Activated T-helper 2 cell treated with anti-CD3 and anti-CD28 coated beads, Interferon-gamma antibody, Interleukin-2, Interleukin-4, amounts not matched to agents 10 μg/mL and 5 μg/mL and 100 μg/mL, durations not matched to agents 14 hours and 24 hours and 36 hours (primary cell): Measurements from ENCODE around the gene RAP2B. TPM values are rescaled to one million over a fixed set of nuclear protein-coding genes. Genes with fewer than 3 reads are reported as not detected.
"Not testable (repeated sequence)": the region's sequence is repeated elsewhere in the genome, so short reads cannot be mapped to it uniquely, and the experiment has no call there.

Source experiments
- DNase-seq: peaks from one replicate; pipeline ENCODE4 v3.0.0; 2021; ENCODE audit warnings: low spot score
- H3K27ac Mint-ChIP-seq: one replicate; pipeline ENCODE4 v1.8.0; 2021; ENCODE audit warnings: mixed read lengths
- H3K27me3 Mint-ChIP-seq: one replicate; pipeline ENCODE4 v1.8.0; 2021; ENCODE audit warnings: low read depth, mixed read lengths
- H3K36me3 Mint-ChIP-seq: one replicate; pipeline ENCODE4 v1.8.0; 2021; ENCODE audit warnings: low read depth, mixed read lengths
- H3K4me1 Mint-ChIP-seq: one replicate; pipeline ENCODE4 v1.8.0; 2021; ENCODE audit warnings: low read depth, mixed read lengths
- H3K4me3 Mint-ChIP-seq: one replicate; pipeline ENCODE4 v1.8.0; 2021; ENCODE audit warnings: low read depth, mild to moderate bottlenecking, moderate library complexity, mixed read lengths
- H3K9me3 Mint-ChIP-seq: one replicate; pipeline ENCODE4 v1.8.0; 2021; ENCODE audit warnings: mixed read lengths
- intact Hi-C: fragments of 100-400 bp; cut with micrococcal nuclease; formaldehyde crosslinking; loops from one replicate; pipeline ENCODE4 v1.15.1; 2023
- total RNA-seq: library from RNA; stranded (reverse); gene quantifications from 2 replicates; pipeline ENCODE4 v1.2.3, GENCODE V29; 2022

The RAP2B gene
- total RNA-seq: 13.7 and 14.0 TPM in 2 replicates

DNA sequence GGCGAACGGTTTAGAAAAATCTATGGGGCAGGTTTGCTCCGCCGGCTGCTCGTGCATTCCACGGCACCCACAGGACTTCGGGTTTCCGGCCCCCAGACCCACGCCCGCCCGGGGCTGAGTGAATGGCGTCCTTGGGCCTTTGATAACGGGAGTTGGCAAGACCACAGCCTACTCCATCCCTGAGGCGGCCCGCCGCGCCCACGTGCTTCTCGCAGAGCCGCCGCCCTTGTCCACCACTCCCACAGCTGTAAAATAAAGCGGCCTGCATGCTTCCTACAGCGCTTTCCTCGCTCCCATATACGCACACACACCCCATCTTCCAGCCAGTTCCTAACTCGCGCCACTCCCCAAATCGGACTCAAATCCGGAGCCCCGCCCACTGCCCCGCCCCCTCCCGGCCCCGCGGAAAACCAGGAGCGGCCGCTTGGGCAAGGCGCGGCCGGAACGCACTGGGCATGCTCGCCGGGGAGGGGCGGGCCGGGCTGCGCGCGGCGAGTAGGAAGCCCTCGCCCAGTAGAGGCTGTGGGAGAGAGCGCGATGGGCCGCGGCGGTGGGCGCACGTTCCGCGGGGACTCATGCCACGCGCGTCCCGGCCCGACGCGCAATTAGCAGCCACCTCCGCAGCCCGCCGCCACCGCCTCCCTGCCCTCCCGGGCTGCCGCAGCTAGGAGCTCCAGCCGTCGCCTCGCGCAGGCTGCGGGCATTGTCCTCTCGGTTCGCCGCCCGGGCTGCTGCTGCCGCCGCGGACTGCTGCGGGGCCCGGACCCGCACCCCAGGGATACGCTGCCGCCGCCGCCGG lies at the start of gene RAP2B:
RAP2B (plus strand) TSS at position 513 of the 799 bp plus-strand sequence. CDS start 468 bp downstream, outside the sequence.
- H3K9me3 Mint-ChIP-seq: no peaks in the 10 kb centered on the region
- intact Hi-C loops: loop anchor here (1.0 to 10.0 kb wide), 7 partner anchors 24 to 1957 kb away; partner anchors contain the start of genes GPR171 and MBNL1
- peak; percentile 89 for DNase-seq
- peak within 1 kb of the TSS; percentile 97 for H3K27ac Mint-ChIP-seq
- peak within 1 kb of the TSS; percentile 94 for H3K4me3 Mint-ChIP-seq
- H3K36me3 Mint-ChIP-seq: peaks cover 39% of the 10 kb centered on the region
- peaks cover 38% of the 10 kb centered on the region for H3K4me1 Mint-ChIP-seq
- no peaks in the 10 kb centered on the region for H3K27me3 Mint-ChIP-seq

DNA sequence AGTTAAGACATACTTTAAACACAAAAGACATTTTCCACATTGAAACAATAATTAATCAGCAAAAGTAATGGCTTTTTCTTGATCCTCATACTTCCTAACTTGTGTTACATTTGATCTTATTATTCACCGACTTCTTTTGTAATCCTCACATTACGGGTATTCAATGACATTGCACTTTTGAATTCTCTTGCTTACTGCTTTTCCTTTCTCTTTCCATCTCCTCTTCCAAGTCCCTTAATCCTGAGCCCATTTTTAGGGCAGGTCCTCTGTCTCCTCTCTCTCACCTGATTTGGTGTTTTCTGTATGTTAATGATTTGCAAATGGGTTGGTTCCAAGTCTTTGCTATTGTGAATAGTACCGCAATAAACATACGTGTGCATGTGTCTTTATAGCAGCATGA lies 48.5 kb upstream of the RAP2B start:
- Mint-ChIP-seq H3K4me3 (no peak overlapping the region), H3K9me3 (no peaks in the 10 kb centered on the region)

DNA sequence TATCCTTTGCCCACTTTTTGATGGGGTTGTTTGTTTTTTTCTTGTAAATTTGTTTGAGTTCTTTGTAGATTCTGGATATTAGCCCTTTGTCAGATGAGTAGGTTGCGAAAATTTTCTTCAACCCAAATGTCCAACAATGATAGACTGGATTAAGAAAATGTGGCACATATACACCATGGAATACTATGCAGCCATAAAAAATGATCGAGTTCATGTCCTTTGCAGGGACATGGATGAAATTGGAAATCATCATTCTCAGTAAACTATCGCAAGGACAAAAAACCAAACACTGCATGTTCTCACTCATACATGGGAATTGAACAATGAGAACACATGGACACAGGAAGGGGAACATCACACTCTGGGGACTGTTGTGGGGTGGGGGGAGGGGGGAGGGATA lies 47.8 kb upstream of the RAP2B start:
- H3K4me3 Mint-ChIP-seq, H3K4me1 Mint-ChIP-seq, H3K27me3 Mint-ChIP-seq, H3K27ac Mint-ChIP-seq, H3K9me3 Mint-ChIP-seq, intact Hi-C loops, DNase-seq, H3K36me3 Mint-ChIP-seq: not testable (repeated sequence)

More for the DNA sequence above, 48.5 kb upstream of the RAP2B start:
- Mint-ChIP-seq H3K4me1 (no peaks in the 10 kb centered on the region), H3K36me3 (no peaks in the 10 kb centered on the region), H3K27ac (no peak overlapping the region), H3K27me3 (no peaks in the 10 kb centered on the region)
- intact Hi-C loops: no loop called here
- no peak for DNase-seq

DNA sequence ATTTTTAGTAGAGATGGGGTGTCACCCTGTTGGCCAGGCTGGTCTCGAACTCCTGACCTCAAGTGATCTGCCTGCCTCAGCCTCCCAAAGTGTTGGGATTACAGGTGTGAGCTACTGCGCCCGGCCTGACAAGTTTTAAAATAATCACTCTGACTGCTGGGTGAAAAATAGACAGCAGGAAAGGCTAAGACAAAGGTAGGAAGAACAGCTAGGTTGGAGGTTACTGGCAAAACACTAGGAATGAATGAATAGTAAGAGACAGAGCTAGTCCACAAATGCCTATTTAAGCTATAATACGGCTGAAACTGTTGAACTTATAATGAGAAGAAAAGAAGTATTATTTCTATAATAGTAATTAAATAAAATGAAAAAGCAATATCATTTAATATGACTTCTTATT lies 46.7 kb upstream of the RAP2B start:
- Mint-ChIP-seq H3K27me3 (peaks cover 1% of the 10 kb centered on the region), H3K27ac (no peak overlapping the region), H3K9me3 (no peaks in the 10 kb centered on the region), H3K4me1 (no peaks in the 10 kb centered on the region), H3K36me3 (no peaks in the 10 kb centered on the region), H3K4me3 (no peak overlapping the region)
- intact Hi-C loops: no loop called here
- DNase-seq: no peak

DNA sequence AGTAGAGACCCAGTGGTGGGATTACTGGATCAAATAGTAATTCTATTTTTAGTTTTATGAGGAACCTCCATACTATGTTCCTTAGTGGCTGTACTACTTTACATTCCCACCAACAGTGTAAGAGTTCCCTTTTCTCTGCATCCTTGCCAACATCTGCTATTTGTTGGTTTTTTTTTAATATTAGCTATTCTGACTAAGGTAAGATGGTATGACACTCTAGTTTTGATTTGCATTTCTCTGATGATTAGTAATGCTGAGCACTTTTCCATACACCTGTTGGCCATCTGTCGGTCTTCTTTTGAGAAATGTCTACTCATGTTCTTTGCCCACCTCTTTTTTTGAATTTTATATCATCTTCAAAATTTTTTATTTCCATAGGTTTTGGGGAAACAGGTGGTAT lies 34.2 kb upstream of the RAP2B start:
- Mint-ChIP-seq H3K27me3 (peaks cover 8% of the 10 kb centered on the region), H3K36me3 (no peaks in the 10 kb centered on the region), H3K9me3 (no peaks in the 10 kb centered on the region), H3K4me3 (no peak overlapping the region), H3K4me1 (peaks cover 2% of the 10 kb centered on the region), H3K27ac (no peak overlapping the region)
- DNase-seq: no peak
- intact Hi-C loops: no loop called here

DNA sequence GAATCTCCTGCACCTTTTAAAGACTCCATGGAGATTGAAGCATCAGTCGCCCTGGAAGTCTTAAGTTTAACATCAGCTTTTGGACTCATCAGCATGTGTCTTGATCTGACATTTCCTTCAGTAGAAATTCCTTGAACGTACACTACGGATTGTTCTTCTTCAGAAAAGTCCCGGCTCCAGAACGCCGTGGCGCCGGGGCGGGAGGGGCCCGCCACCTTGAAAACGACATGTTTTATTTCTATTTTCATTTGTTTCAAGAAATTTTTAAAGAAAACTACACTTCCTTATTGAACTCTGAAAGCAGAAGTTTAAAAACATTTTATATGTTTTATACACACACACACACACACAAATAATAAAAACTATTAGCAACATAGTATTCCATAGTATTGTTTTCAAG lies 32.6 kb upstream of the RAP2B start:
- intact Hi-C loops: no loop called here
- no peak overlapping the region for H3K4me3 Mint-ChIP-seq
- H3K27ac Mint-ChIP-seq: no peak overlapping the region
- no peaks in the 10 kb centered on the region for H3K36me3 Mint-ChIP-seq
- H3K4me1 Mint-ChIP-seq: peaks cover 2% of the 10 kb centered on the region
- DNase-seq: no peak
- H3K27me3 Mint-ChIP-seq: peaks cover 5% of the 10 kb centered on the region
- H3K9me3 Mint-ChIP-seq: no peaks in the 10 kb centered on the region

DNA sequence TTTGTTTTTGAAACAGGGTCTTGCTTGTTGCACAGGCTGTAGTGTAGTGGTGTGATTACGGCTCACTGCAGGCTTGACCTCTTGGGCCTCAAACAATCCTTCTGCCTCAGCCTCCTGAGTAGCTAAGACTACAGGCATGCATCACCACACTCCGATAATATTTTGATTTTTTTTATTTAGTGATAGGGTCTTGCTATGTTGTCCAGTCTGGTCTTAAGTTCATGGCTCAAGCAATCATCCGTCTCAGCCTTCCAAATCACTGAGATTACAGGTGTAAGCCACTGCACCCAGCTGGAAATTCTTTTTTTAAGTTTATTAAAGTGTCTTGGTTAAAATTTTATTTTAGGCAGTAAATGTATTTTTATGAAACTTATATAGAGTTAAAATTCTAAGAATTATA lies 32.2 kb upstream of the RAP2B start:
- Mint-ChIP-seq H3K27me3 (peaks cover 5% of the 10 kb centered on the region), H3K4me3 (no peak overlapping the region), H3K36me3 (no peaks in the 10 kb centered on the region), H3K9me3 (no peaks in the 10 kb centered on the region), H3K4me1 (peaks cover 2% of the 10 kb centered on the region), H3K27ac (no peak overlapping the region)
- no peak for DNase-seq
- intact Hi-C loops: no loop called here

DNA sequence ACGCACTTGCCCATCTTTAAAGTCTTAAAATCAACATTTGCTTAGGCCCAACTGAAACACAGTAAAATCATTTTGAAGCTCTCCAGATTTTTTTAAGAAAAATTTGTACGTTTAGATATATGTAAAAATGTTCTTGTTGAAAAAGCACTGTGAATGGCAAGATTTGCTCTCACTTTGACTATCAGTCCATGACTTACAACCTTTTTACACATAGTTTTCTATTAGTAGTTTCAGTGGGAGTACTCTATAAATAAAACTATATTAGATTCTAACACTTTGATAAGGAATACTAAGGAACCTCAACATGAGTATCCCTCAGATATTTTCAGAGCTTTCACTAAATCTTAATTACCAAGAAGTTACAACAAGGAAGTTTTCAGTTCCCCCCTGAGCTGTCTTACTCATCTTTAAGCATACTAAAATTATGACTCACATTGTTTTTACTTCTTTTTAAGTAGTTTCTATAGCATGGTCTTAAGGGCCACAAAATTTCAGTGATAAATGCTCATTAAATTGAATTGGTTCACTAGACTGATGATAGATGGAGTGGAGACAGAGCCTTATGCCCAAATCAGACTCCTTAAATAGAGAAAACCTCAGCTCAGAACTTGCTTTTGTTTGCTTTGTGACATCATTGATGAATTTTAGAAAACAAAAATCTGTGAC lies 31.6 kb upstream of the RAP2B start:
- H3K4me3 Mint-ChIP-seq: no peak overlapping the region
- no peak overlapping the region for H3K27ac Mint-ChIP-seq
- H3K9me3 Mint-ChIP-seq: no peaks in the 10 kb centered on the region
- intact Hi-C loops: no loop called here
- no peak for DNase-seq
- H3K27me3 Mint-ChIP-seq: peaks cover 5% of the 10 kb centered on the region
- peaks cover 2% of the 10 kb centered on the region for H3K4me1 Mint-ChIP-seq
- no peaks in the 10 kb centered on the region for H3K36me3 Mint-ChIP-seq

DNA sequence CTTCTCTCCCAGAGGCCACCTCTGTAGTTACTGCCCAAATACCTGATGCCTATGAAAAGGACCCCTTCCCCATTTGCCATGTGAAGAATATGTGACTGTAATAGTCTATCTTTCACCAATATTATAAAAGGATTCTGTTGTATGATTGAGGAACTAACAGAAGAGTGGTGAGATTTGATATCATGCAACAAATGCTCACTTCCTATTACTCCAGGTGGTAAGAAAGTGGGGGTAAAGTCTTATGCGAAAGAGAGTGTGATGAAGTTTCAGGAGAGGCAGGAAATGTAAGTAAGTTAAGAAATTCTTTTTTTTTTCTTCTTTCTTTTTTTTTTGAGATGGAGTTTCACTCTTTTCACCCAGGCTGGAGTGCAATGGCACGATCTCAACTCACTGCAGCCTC lies 24.4 kb upstream of the RAP2B start:
- Mint-ChIP-seq H3K4me3 (no peak overlapping the region), H3K36me3 (no peaks in the 10 kb centered on the region), H3K27ac (no peak overlapping the region), H3K27me3 (no peaks in the 10 kb centered on the region), H3K9me3 (no peaks in the 10 kb centered on the region), H3K4me1 (peaks cover 17% of the 10 kb centered on the region)
- no peak for DNase-seq
- intact Hi-C loops: loop anchor here (1.0 to 5.0 kb wide), 4 partner anchors 24 to 487 kb away; no protein-coding TSS in a partner anchor

DNA sequence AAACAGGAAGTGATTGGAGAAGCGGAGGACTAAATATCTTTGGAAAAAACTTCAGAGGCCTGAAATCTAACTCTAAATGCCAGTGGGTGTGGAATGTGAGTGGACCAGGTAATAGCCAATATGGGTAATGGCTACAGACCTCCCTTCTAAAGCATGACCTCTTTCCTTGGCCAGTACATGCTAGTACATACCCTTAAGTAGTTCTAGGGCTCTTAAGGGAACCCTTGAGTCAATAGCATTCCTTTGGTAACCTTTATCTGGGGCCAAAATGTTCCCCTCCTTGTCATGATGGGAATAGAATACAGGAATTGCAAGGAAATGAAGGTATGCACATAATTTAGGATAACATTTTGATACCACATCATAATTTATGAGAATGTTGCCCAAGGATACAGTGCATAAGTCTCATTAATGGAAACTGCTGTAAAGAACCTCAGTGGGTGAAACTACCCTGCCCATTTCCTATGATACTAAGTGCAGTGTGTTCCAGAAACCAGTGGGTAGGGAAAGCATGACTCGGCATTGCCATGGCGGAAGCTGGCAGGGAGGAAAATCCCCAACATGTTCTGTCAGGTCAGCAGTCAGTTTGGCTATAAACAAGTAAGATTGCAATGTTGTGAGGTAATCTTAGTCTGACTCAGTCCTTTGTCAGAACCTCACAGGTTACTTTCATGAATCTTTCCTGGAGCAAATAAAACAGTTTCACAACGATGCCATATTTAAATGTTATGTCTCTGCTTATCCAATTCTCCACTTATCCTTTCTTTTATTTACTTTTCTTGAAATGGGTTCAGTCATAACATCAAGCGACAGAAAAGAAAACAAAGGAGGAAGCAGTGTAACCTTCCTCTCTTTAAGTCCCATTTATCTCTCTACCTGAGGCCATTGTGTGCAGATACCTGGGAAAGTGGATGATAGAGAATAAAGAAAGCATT lies 23.5 kb upstream of the RAP2B start:
- H3K36me3 Mint-ChIP-seq: no peaks in the 10 kb centered on the region
- H3K4me1 Mint-ChIP-seq: peaks cover 17% of the 10 kb centered on the region
- no peak overlapping the region for H3K4me3 Mint-ChIP-seq
- peak; percentile 34 for DNase-seq
- peak overlapping the region; percentile 72 for H3K27ac Mint-ChIP-seq
- intact Hi-C loops: loop anchor here (1.0 to 5.0 kb wide), 4 partner anchors 23 to 486 kb away; no protein-coding TSS in a partner anchor
- no peaks in the 10 kb centered on the region for H3K27me3 Mint-ChIP-seq
- no peaks in the 10 kb centered on the region for H3K9me3 Mint-ChIP-seq

DNA sequence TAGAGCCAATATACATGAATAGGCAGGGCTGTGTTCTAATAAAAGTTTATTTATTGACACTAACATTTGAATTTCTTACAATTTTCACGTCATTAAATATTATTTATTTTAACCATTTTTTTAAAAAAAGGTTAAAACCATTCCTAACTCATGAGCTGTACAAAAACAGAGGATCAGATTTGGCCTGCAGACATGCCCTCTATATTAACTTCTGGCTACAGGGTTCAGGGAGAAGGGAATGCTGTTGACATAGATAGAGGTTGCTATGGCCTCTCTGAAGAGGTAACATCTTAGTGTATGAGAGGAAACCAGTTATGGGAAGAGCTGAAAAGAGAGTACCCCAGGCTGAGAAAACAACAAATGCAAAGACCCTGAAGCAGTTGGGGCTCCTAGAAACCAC lies 19.1 kb upstream of the RAP2B start:
- Mint-ChIP-seq H3K4me3 (no peak overlapping the region), H3K36me3 (no peaks in the 10 kb centered on the region), H3K9me3 (no peaks in the 10 kb centered on the region), H3K4me1 (peaks cover 30% of the 10 kb centered on the region), H3K27ac (no peak overlapping the region), H3K27me3 (no peaks in the 10 kb centered on the region)
- no peak for DNase-seq
- intact Hi-C loops: no loop called here

DNA sequence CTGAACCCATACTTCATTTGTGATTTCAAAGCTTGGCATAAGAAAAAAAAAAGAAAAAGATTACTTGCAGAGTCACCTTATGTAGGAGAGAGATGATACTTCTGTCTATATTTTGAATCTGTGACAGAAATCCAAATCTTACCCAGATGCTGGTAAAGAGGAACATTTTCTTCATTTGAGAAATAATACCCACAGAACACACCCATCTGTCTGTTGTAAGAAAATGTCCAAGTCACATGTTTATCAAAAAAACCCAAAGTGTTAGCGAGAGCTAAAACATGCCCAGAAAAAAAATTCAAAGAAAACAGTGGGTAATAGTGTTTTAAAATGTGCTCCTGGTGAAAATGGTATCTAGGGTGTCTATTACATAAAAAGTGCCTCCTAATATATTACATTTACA lies 18.0 kb upstream of the RAP2B start:
- no peak overlapping the region for H3K27ac Mint-ChIP-seq
- no peaks in the 10 kb centered on the region for H3K9me3 Mint-ChIP-seq
- peaks cover 20% of the 10 kb centered on the region for H3K4me1 Mint-ChIP-seq
- no peak overlapping the region for H3K4me3 Mint-ChIP-seq
- no peaks in the 10 kb centered on the region for H3K27me3 Mint-ChIP-seq
- no peak for DNase-seq
- intact Hi-C loops: no loop called here
- no peaks in the 10 kb centered on the region for H3K36me3 Mint-ChIP-seq
